HG02798 (cell line): Measurements from ENCODE around the gene CXADR.
A peak's percentile ranks its signal among the peaks of the same experiment; 100 is the strongest.
"Not testable (repeated sequence)": the region's sequence is repeated elsewhere in the genome, so short reads cannot be mapped to it uniquely, and the experiment has no call there.

Experiments
- ATAC-seq: cut with Tn5 transposase; IDR thresholded peaks from one replicate; pipeline ENCODE4 v1.9.1; 2021; ENCODE audit warnings: mild to moderate bottlenecking; ENCODE audit not compliant: unreplicated experiment, poor library complexity

CXADR gene

DNA sequence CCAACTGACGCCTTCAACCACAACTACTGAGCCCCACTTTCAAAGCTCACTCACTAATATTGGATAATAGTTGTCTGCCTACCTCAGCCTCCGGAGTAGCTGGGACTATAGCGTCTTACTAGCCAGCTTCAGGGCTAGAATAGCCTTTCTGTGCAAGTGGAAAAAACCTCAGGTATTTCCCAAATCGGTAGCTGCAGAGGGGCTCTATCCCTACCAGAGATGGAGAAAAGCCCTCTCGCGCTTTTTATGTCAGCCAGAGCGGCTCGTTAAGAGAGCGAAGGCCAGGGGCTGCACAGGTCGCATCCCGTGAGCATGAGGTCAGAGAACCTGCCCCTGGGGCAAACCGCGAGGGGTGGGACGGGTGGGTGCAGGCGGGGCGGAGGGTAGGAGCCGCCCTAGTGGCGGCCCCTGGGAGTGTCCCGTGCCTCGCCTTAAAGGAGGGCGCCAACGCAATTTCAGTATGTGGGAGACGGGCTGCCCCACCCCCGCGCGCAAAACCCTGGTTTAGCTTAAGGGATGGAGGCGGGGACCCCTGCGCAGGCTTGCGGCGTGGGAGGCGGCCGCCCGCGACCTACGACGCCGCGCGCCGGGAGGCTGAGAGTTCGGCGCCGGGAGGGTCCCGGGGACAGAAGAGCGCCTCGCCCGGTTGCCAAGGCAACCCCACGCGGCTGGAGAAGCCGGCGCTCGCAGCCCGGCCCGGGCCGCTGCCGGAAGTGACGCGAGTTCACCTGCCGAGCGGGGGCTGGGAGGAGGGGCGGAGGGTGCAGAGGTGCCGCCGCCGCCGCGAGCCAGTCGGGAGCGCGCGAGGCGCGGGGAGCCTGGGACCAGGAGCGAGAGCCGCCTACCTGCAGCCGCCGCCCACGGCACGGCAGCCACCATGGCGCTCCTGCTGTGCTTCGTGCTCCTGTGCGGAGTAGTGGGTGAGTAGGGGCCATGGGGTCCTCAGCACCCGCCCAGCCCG, at the start of gene CXADR:
Gene CXADR, plus strand, starts transcription at position 791 of the 961 bp plus-strand sequence. Its CDS starts 87 bp downstream, at position 878.
- ATAC-seq: peak; percentile 89

- no peak for ATAC-seq
Measured at GRCh38 chr21:17466166-17466565, 46.7 kb upstream of the CXADR start.

DNA sequence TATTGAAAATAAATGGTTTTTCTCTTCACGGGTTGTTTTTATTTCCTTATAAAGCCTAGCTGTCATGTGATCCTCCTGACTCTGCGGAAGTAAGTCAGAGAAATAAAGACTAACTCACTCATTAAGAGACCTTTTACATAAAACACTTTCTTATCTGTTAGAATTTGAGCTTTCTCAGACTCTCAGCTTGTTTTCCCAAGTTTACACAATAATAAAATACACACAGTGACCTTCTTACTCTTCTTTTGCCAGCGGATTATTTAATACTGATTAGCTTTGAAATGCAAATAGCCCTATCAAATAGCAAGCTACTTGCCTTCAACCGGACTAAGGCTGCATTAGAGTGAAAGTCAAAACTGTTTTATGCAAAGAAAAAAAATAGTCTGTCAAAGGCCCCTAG, 45.5 kb upstream of the CXADR start:
- no peak for ATAC-seq

GRCh38 chr21:17467829-17468228, 45.0 kb upstream of the CXADR start:
- ATAC-seq: no peak

DNA sequence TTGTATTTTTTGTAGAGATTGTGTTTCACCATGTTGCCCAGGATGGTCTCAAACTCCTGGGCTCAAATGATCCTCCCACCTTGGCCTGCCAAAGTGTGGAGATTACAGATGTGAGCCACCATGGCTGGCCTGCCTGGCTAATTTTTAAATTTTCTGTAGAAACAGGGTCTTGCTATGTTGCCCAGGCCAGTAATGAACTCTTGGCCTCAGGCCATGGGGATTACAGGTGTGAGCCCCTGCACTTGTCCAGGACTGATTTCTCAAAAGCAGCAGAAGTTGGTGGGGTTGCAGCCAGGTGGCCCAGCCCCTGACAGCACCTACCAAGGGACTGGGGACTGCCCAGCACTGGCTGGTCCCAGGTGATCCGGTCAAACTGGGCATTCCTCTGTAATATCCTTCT, 44.1 kb upstream of the CXADR start:
- ATAC-seq: no peak

DNA sequence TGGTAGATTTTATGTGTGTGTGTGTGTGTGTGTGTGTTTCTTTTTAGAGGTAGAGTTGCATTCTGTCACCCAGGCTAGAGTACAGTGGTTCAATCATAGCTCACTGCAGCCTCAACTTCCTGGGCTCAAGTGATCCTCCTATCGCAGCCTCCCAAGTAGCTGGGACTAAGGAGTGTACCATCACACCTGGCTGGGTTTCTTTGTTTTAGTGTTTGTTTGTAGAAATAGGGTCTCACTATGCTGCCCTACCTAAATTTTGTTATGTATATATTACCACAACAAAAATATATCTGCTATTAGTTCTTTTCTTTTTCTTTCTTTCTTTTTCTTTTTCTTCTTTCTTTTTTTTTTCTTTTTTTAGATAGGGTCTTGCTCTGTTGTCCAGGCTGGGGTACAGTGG, 43.1 kb upstream of the CXADR start:
- no peak for ATAC-seq

GRCh38 chr21:17472182-17472581, 40.7 kb upstream of the CXADR start:
- no peak for ATAC-seq

GRCh38 chr21:17472592-17473271, 40.1 kb upstream of the CXADR start:
- ATAC-seq: no peak

- ATAC-seq: peak; percentile 55
Measured at GRCh38 chr21:17476006-17476405, 36.8 kb upstream of the CXADR start.

DNA sequence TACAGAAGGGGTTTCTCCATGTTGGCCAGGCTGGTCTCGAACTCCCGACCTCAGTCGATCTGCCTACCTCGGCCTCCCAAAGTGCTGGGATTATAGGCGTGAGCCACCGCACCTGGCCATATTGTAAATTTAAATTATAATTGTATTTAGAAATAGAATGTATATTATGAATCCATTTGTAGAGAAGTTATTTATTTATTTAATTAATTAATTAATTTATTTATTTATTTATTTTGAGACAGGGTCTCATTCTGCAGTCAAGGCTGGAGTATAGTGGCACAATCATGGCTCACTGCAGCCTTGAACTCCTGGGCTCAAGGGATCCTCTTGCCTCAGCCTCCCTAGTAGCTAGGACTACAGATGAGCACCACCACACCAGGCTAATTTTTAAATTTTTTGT, 34.7 kb upstream of the CXADR start:
- ATAC-seq: not testable (repeated sequence)

- no peak for ATAC-seq
Measured at GRCh38 chr21:17479606-17480005, 33.2 kb upstream of the CXADR start.

DNA sequence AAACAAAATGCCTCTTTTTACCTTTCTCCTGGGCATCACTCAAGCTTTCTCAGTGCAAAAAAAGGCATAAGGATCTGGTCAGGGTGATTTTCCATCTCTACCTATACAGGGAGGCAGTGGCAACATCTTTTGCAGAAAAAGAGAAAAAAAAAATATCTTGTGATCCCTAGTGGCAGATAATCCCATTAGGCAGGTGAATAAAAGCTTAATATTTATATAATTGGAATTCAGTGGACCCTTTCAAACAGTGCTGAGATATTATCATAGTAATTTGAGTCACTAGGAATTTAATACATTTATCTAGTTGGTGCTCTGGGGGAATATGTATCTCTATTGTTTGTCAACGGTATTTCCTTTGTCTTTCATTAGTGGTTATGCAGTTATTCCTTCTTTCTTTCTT, 29.9 kb upstream of the CXADR start:
- ATAC-seq: no peak

DNA sequence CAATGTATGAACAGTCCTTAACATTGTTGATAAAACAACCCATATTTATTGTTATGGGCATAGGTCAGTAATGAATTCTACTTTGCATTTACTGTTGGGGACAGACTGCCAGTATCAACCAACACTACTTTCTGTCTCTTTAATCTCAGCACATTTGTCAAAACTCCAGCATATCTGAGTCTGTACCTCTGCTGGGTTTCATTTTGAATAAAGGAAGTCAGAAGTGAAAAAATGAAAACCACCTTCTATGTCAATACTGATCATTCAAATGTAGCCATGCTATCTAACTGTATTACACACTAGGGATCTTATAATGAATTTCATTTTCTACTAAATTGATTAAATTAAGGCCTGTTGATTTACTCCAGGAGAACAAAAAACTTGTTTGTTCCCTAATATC, 24.2 kb upstream of the CXADR start:
- no peak for ATAC-seq

DNA sequence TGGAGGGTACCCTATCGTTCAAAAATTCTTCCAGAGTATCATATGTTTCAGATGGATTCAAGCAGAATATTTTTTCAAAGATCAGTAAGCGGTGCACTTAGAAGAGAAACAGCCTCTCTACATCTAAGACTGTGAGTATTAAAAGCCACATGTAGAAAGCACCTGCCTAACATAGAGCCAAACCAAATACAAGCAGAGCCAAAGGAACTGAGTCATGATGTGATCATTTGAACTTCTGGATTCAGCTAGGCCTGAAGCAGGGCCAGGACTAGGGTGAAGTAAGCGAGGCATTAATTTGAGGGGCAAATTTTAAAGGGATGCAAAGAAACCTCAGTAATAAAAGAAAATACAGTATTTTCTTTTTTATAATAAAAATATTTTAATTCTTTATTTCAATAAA, 23.3 kb upstream of the CXADR start:
- not testable (repeated sequence) for ATAC-seq

DNA sequence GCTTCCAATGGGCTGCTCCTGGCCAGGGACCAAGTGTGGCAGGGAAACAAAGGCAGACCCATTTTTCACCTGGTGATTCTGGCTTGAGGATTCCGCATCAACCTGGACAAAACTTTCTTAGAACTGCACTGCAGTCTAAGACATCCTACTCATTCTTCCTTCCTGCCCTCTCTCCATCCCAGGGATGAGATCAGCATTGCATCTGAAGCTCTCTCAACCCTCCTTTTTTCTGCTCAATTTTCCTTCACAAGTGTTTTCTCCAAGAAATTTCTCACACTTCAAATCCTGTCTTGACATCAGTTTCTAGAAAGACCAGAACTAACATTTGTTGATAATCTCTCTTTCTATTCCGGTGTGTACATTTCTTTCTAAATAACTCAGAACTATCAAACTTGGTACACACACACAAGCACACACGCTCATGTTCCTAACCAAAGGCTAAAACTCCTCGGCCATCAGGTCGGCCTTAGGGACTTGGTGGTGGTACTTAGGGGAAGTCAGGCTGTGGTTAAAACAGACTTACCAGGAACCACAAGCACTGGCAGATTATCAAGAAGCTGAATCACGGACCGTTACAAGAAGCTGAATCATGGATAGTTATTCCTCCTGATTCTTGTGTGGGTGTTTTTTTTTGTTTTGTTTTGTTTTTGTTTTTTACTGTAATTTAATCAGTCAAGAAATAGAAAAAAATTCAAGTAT, 21.0 kb upstream of the CXADR start:
- ATAC-seq: no peak

DNA sequence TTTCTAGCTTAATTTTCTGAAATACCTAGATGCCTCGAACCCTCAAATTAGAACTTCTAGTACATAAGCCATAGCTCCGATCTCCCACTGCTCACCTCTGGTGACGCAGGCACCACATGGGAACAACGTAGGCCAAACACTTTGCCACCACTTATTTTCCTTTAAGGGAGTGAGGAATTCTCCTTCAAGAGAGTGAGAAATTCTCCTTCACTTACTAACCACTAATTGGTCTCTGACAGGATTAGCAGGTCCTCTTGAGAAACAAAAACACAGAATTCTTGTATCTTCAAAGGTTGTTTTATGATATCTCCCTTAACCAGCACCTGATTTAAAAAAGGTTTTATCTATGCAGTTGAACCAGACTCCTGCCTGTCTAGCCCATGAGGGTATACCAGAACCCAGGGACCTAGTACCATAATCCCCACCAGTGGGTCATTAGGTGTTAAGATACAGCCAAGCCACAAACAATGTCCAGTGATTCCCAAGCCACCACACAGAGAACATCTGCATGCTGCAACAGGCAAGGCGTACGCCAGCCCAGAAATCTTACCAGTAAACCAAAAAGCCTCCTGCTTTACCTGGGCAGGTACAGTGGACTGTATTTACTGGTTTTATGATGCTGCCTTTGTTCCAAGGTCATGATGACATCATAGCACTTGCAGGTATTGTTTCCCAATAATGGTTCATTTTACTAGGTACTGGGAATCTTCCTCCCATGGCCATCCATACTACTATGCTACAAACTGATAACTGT, 20.3 kb upstream of the CXADR start:
- ATAC-seq: no peak

GRCh38 chr21:17494051-17494450, 18.8 kb upstream of the CXADR start:
- no peak for ATAC-seq

GRCh38 chr21:17495680-17496079, 17.2 kb upstream of the CXADR start:
- ATAC-seq: no peak

- no peak for ATAC-seq
Measured at GRCh38 chr21:17497316-17497715, 15.5 kb upstream of the CXADR start.

GRCh38 chr21:17498586-17498985, 14.3 kb upstream of the CXADR start:
- no peak for ATAC-seq
